Erythroblast (primary cell): Measurements from ENCODE around the gene ADO.
A peak's percentile ranks its signal among the peaks of the same experiment; 100 is the strongest.

Experiments used
- GATA1 ChIP-seq: IDR thresholded peaks from 2 replicates; pipeline ENCODE4 v1.6.1; 2011; ENCODE audit warnings: low read depth, mild to moderate bottlenecking, control low read depth, low read length, moderate library complexity
- POLR2A ChIP-seq: IDR thresholded peaks from 2 replicates; pipeline ENCODE4 v1.6.1; 2011; ENCODE audit warnings: mild to moderate bottlenecking, low read length

DNA sequence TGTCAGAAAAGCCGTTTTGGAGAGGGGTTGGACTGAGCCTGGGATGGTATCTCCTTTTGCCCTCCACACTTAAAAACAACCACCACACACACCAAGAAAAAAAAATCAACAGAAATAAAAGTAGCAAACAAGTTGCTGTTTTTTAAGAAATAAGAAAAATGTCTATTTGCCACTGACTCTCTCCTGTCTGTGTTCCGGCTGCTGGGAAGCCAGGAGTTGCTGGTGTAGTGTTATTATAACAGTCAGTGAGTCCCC is 11.5 kb downstream of the ADO start:
- peak; percentile 25 for TF ChIP-seq POLR2A
- TF ChIP-seq GATA1 = no peak
